ENCODE measurements around the gene TCF19.

GRCh38 chr6:31122791-31123706, 35.3 kb upstream of the TCF19 start:
- TF ChIP-seq CTCF (IDR thresholded peaks at IDR 0.05) (no peak), SOX15 (CRISPR knock-in tag; IDR thresholded peaks at IDR 0.05) (no peak), NFYB (CRISPR knock-in tag; conservative IDR thresholded peaks at IDR 0.05; ENCODE audit: low read depth) (no peak), SMAD4 (CRISPR knock-in tag; IDR thresholded peaks at IDR 0.05) (no peak), SMAD3 (CRISPR knock-in tag; IDR thresholded peaks at IDR 0.05; ENCODE audit: borderline replicate concordance) (no peak), ZSCAN18 (CRISPR knock-in tag; IDR thresholded peaks at IDR 0.05) (no peak), MLX (CRISPR knock-in tag; IDR thresholded peaks at IDR 0.05) (no peak), ZNF317 (CRISPR knock-in tag; IDR thresholded peaks at IDR 0.05; ENCODE audit: borderline replicate concordance, low read depth) (no peak), ZNF416 (CRISPR knock-in tag; IDR thresholded peaks at IDR 0.05) (no peak), SP1 (CRISPR knock-in tag; conservative IDR thresholded peaks at IDR 0.05) (no peak), RELA (CRISPR knock-in tag; IDR thresholded peaks at IDR 0.05; ENCODE audit: borderline replicate concordance) (no peak), ZNF423 (CRISPR knock-in tag; IDR thresholded peaks at IDR 0.05) (no peak), ZNF263 (CRISPR knock-in tag; IDR thresholded peaks at IDR 0.05; ENCODE audit: low read depth) (no peak)
- TF ChIP-seq, protein P1, sequence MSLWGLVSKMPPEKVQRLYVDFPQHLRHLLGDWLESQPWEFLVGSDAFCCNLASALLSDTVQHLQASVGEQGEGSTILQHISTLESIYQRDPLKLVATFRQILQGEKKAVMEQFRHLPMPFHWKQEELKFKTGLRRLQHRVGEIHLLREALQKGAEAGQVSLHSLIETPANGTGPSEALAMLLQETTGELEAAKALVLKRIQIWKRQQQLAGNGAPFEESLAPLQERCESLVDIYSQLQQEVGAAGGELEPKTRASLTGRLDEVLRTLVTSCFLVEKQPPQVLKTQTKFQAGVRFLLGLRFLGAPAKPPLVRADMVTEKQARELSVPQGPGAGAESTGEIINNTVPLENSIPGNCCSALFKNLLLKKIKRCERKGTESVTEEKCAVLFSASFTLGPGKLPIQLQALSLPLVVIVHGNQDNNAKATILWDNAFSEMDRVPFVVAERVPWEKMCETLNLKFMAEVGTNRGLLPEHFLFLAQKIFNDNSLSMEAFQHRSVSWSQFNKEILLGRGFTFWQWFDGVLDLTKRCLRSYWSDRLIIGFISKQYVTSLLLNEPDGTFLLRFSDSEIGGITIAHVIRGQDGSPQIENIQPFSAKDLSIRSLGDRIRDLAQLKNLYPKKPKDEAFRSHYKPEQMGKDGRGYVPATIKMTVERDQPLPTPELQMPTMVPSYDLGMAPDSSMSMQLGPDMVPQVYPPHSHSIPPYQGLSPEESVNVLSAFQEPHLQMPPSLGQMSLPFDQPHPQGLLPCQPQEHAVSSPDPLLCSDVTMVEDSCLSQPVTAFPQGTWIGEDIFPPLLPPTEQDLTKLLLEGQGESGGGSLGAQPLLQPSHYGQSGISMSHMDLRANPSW (CRISPR knock-in tag; conservative IDR thresholded peaks at IDR 0.05; ENCODE audit: low read depth) = no peak

All from WTC11 (cell line).